ENCODE results near the gene ADGRG7. TPM values are rescaled to one million over a fixed set of nuclear protein-coding genes. Genes with fewer than 3 reads are reported as not detected.
"Not testable (repeated sequence)": the region's sequence is repeated elsewhere in the genome, so short reads cannot be mapped to it uniquely, and the experiment has no call there.

The ADGRG7 gene
- not detected for polyA plus RNA-seq (ENCODE audit: insufficient read length)

GRCh38 chr3:100609305-100609704, at the start of gene ADGRG7:
Gene ADGRG7 (plus strand): TSS chr3:100609601. CDS start chr3:100609857, 256 bp downstream.
- no peak for DNase-seq

GRCh38 chr3:100560426-100560825, 49.0 kb upstream of the ADGRG7 start:
- no peak for DNase-seq

- DNase-seq, result no peak
These were observed 47.8 kb upstream of the ADGRG7 start for GRCh38 chr3:100561459-100562158.

- DNase-seq, result no peak
These were observed 47.1 kb upstream of the ADGRG7 start for GRCh38 chr3:100562224-100562857.

- DNase-seq, result no peak
These were observed 46.2 kb upstream of the ADGRG7 start for GRCh38 chr3:100563228-100563627.

- DNase-seq, result no peak
These were observed 45.7 kb upstream of the ADGRG7 start for GRCh38 chr3:100563652-100564211.

GRCh38 chr3:100570811-100571210, 38.6 kb upstream of the ADGRG7 start:
- no peak for DNase-seq

- DNase-seq, result no peak
These were observed 34.9 kb upstream of the ADGRG7 start for GRCh38 chr3:100574536-100574935.

- no peak for DNase-seq
These were observed 33.7 kb upstream of the ADGRG7 start for GRCh38 chr3:100575704-100576103.

- no peak for DNase-seq
These were observed 31.9 kb upstream of the ADGRG7 start for GRCh38 chr3:100577382-100578008.

- DNase-seq, result no peak
These were observed 30.8 kb upstream of the ADGRG7 start for GRCh38 chr3:100578646-100579045.

- DNase-seq, result no peak
These were observed 29.3 kb upstream of the ADGRG7 start for GRCh38 chr3:100580147-100580546.

- no peak for DNase-seq
These were observed 27.8 kb upstream of the ADGRG7 start for GRCh38 chr3:100581650-100582049.

- not testable (repeated sequence) for DNase-seq
These were observed 27.2 kb upstream of the ADGRG7 start for GRCh38 chr3:100582157-100582556.

GRCh38 chr3:100584101-100584660, 25.2 kb upstream of the ADGRG7 start:
- DNase-seq, result no peak

GRCh38 chr3:100586832-100587231, 22.6 kb upstream of the ADGRG7 start:
- no peak for DNase-seq

- no peak for DNase-seq
These were observed 21.1 kb upstream of the ADGRG7 start for GRCh38 chr3:100588251-100588650.

- peak; percentile 71 for DNase-seq
These were observed 19.1 kb upstream of the ADGRG7 start for GRCh38 chr3:100590114-100590839.

- DNase-seq, result no peak
These were observed 18.6 kb upstream of the ADGRG7 start for GRCh38 chr3:100590840-100591147.

- no peak for DNase-seq
These were observed 18.0 kb upstream of the ADGRG7 start for GRCh38 chr3:100591411-100591810.

GRCh38 chr3:100600181-100601042, 9.0 kb upstream of the ADGRG7 start:
- no peak for DNase-seq

Data from hindlimb muscle (tissue), 1 donor.